PC-9 (cell line): ENCODE results near the gene RECQL5.

Experiments used
- EZH2 ChIP-seq: fragments of 200-600 bp; sonication (generic); IDR thresholded peaks from 2 replicates; pipeline ENCODE4 v1.8.0; 2017; ENCODE audit warnings: antibody characterized with exemption, low read depth
- TF ChIP-seq, protein P1 (sequence below): fragments of 200-600 bp; sonication (generic); conservative IDR thresholded peaks from 2 replicates; pipeline ENCODE4 v1.6.1; 2017; ENCODE audit warnings: mixed run types, antibody characterized with exemption, mild to moderate bottlenecking, moderate library complexity

DNA sequence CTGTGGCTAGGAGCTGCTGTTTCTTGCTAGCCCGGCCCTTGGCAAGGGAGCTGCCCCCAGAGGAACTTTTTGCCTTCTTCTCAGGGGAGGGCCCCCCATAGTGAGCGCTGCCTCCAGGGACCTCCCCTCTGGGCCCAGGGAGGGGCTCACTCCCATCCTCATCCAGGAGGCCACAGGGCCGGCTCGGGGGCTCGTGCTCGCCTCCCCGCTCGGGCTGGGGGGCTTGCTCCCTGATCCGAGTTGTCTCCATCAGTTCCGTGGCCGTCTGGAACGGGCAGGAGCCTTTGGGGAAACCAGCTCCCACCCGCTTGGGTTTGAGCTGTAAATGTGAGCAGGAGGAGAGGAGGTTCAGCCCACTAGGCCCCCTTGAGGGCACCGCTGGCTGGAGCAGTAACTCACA lies 37.8 kb downstream of the RECQL5 start:
- TF ChIP-seq, protein P1, sequence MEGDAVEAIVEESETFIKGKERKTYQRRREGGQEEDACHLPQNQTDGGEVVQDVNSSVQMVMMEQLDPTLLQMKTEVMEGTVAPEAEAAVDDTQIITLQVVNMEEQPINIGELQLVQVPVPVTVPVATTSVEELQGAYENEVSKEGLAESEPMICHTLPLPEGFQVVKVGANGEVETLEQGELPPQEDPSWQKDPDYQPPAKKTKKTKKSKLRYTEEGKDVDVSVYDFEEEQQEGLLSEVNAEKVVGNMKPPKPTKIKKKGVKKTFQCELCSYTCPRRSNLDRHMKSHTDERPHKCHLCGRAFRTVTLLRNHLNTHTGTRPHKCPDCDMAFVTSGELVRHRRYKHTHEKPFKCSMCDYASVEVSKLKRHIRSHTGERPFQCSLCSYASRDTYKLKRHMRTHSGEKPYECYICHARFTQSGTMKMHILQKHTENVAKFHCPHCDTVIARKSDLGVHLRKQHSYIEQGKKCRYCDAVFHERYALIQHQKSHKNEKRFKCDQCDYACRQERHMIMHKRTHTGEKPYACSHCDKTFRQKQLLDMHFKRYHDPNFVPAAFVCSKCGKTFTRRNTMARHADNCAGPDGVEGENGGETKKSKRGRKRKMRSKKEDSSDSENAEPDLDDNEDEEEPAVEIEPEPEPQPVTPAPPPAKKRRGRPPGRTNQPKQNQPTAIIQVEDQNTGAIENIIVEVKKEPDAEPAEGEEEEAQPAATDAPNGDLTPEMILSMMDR: no peak
- no peak for TF ChIP-seq EZH2
